Fibroblast of the aortic adventitia (primary cell): ENCODE measurements around the gene RBMY1B. TPM values are rescaled to one million over a fixed set of nuclear protein-coding genes. Genes with fewer than 3 reads are reported as not detected.
"Not testable (repeated sequence)": the region's sequence is repeated elsewhere in the genome, so short reads cannot be mapped to it uniquely, and the experiment has no call there.

Source experiments
- DNase-seq: peaks from one replicate; pipeline ENCODE4 v3.0.0-alpha.2; 2010; ENCODE audit warnings: low read depth
- H3K4me3 ChIP-seq: 2 replicates; pipeline ENCODE4 v1.5.1; 2011; ENCODE audit warnings: low read depth, mild to moderate bottlenecking, control low read depth, low read length, moderate library complexity
- total RNA-seq: library from RNA; depleted of rRNA; stranded (reverse); fragments of >200 nt; gene quantifications from 2 replicates; pipeline ENCODE4 v1.2.3, GENCODE V29; 2012; ENCODE audit warnings: low replicate concordance
- TF ChIP-seq, protein P1 (sequence below): IDR thresholded peaks from 2 replicates; pipeline ENCODE4 v1.5.1; 2011; ENCODE audit warnings: mild to moderate bottlenecking, low read length, control low read depth, inconsistent platforms; ENCODE audit not compliant: insufficient read depth

The RBMY1B gene
- total RNA-seq, result not detected in 2 replicates

GRCh38 chrY:21511038-21511437, at the start of gene RBMY1B:
Gene RBMY1B, plus strand, starts transcription at chrY:21511338. Its CDS starts 2,013 bp downstream, at chrY:21513351.
- not testable (repeated sequence) for DNase-seq

DNA sequence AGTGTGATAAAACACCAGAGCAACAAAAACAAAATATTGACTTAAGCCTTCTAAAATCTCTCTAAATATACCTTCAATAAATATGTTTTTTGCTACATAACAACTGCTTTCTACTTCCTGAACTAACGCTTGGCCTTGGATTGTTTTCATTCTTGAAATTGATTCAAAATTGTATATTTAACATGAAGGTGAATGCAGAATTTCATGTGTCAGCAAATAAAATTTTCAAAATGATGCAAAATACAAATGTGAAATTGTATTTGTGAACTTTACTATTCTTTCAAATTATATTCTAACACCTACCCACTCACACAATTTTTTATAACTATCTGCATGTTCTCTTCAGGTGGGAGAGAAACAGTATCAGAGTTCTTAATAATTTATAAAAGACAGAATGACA, 48.2 kb upstream of the RBMY1B start:
- H3K4me3 ChIP-seq, DNase-seq: not testable (repeated sequence)

More at GRCh38 chrY:21511038-21511437, at the start of gene RBMY1B:
- H3K4me3 ChIP-seq, result not testable (repeated sequence)

DNA sequence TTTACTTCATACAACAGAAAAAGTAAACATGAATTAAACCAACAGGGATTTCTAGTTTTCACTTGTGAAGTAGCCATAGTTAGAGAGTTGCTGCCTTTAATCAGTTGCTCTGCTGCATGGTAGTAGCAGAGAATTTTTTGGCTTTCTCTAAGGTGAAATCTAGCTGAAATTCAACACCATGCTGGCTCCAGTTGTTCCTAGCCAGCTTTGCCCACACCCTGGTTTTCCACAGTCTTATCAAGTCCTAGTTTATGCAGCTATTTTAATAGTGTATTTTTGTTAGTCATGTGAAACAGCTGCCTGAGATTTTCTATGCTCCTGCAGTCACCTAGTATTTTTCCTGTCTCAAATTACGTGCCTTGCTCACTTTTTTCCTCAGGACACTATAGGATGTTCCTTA, 28.2 kb upstream of the RBMY1B start:
- no peak overlapping the region for H3K4me3 ChIP-seq
- TF ChIP-seq, protein P1, sequence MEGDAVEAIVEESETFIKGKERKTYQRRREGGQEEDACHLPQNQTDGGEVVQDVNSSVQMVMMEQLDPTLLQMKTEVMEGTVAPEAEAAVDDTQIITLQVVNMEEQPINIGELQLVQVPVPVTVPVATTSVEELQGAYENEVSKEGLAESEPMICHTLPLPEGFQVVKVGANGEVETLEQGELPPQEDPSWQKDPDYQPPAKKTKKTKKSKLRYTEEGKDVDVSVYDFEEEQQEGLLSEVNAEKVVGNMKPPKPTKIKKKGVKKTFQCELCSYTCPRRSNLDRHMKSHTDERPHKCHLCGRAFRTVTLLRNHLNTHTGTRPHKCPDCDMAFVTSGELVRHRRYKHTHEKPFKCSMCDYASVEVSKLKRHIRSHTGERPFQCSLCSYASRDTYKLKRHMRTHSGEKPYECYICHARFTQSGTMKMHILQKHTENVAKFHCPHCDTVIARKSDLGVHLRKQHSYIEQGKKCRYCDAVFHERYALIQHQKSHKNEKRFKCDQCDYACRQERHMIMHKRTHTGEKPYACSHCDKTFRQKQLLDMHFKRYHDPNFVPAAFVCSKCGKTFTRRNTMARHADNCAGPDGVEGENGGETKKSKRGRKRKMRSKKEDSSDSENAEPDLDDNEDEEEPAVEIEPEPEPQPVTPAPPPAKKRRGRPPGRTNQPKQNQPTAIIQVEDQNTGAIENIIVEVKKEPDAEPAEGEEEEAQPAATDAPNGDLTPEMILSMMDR, result no peak
- DNase-seq, result no peak

GRCh38 chrY:21534579-21534978, 23.4 kb downstream of the RBMY1B start, which contains the start of gene RBMY1A1:
Gene RBMY1A1, plus strand, starts transcription at chrY:21534879. Its CDS starts 2,013 bp downstream, at chrY:21536892.
- H3K4me3 ChIP-seq, DNase-seq: not testable (repeated sequence)

DNA sequence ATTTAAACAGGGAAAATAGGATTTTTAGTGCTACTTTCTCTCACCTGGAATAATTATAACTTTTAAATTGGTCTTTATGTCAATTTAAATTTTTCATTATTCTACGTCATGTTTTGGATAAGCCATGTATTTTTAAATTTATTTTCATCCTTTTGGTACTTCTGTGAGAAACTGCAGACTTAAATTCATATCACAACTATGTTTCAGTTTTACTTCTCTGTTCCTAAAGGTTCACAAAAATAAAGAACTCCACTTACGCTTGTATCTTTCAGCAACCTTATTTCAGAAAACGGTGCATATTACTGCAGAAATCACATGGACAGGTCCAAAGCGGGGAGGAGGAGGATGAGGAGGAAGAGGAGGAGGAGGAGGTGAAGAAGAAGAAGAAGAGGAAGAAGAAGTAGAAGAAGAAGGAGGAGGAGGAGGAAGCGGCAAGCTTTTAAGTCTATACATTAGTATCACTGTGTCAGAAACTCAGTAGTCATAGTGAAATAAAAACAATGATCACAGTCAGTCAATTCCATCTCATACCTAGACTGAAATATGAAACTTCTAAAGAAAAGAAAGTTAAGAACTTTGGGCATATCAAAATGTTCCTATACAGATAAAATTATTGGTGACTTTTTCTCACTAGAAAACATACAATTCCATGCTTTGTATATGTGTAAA, 48.3 kb downstream of the RBMY1B start:
- not testable (repeated sequence) for H3K4me3 ChIP-seq

More for the DNA sequence above, 48.3 kb downstream of the RBMY1B start:
- DNase-seq, result not testable (repeated sequence)

Other genes with a start within 250 kb of the RBMY1B start
- not detected in 2 replicates for gene RBMY1A1, start 23.5 kb downstream of the RBMY1B start, total RNA-seq